NCI-H1092 (cell line): Measurements from ENCODE around the gene HS3ST6.
"Not testable (repeated sequence)": the region's sequence is repeated elsewhere in the genome, so short reads cannot be mapped to it uniquely, and the experiment has no call there.

ENCODE experiments used
- DNase-seq: peaks from one replicate; lab custom pipeline; 2025; lab: John Stamatoyannopoulos, UW

The HS3ST6 gene

DNA sequence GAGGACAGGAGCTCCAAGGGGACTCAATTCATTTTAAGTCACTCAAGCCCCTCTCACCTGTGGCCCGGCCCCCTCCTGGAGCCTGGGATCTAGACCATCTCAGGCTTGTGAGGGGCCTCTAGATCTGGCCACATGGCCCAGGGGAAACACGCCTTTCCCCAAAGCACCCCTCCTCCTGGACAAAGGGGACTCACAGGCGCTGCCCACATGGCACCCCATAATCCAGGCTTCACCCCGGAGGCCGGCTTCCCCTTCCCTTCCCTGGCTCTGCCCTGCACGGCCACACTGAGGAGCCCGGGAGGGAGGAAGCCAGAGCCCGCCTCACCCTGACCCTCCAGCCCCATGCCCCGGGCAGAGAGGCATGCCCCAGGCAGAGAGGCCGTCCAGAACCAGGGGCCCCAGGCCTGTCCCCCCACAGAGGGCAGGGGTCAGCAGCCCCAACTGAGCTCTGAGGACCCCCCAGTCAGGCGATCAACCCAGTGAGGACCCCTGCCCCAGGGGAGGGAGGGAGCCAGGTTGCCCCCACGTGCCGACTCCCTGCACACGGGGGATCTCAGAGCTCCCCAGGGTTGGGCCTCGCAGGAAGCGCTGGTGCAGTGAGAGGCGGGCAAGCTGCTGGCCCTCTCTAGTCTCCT, 10.9 kb downstream of the HS3ST6 start:
- no peak for DNase-seq

DNA sequence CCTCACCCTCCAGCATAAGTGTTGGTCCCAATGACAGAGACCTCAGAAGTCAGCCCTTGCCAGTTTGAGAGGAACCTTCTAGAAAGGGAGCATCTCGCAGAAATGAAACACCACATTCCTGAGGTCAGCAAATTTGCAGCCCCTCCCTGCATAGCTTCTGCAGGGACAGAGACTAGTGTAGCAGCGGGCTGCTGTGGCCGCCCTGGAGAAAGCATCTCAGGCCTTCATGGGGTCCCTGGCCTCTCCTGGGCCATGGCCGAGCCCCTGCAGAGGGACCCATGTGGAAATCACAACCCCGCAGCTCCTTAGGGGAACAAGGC, 11.4 kb downstream of the HS3ST6 start:
- no peak for DNase-seq

DNA sequence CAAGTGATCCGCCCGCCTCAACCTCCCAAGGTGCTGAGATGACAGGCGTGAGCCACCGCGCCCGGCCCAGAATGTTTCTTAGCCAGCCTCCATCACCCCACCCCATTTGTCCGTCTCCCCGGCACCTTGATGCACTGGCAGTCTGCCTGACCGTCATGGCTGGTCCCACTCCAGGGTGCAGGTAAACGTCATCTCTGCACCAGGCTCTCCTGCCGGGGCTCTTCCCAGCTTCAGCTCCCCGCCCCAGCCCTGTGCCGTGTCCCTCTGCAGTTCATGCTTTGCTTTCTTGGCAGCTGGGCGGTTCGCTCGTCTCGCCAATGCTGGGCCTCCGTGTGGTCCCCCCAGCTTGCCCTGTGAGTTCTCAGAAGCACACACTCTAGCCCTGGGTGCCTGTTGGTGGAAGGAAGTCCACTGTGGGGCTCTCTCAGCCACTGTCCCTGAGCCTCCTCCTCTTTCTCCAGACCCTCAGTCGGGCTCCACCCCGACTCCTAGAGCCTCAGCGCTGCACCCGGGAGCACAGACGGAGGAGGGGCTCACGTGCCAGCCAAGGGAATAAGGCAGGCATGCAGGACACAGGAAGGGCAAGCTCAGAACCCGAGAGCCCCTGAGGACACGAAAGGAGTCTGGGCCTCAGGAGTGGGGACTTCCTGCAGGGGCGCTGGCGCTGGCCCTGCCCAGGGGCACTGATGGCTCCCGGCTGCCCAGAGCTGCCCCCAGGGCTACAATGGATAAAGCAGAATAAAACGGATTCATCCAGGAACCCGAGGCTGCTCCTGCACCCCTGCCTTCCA, 12.0 kb downstream of the HS3ST6 start:
- no peak for DNase-seq

DNA sequence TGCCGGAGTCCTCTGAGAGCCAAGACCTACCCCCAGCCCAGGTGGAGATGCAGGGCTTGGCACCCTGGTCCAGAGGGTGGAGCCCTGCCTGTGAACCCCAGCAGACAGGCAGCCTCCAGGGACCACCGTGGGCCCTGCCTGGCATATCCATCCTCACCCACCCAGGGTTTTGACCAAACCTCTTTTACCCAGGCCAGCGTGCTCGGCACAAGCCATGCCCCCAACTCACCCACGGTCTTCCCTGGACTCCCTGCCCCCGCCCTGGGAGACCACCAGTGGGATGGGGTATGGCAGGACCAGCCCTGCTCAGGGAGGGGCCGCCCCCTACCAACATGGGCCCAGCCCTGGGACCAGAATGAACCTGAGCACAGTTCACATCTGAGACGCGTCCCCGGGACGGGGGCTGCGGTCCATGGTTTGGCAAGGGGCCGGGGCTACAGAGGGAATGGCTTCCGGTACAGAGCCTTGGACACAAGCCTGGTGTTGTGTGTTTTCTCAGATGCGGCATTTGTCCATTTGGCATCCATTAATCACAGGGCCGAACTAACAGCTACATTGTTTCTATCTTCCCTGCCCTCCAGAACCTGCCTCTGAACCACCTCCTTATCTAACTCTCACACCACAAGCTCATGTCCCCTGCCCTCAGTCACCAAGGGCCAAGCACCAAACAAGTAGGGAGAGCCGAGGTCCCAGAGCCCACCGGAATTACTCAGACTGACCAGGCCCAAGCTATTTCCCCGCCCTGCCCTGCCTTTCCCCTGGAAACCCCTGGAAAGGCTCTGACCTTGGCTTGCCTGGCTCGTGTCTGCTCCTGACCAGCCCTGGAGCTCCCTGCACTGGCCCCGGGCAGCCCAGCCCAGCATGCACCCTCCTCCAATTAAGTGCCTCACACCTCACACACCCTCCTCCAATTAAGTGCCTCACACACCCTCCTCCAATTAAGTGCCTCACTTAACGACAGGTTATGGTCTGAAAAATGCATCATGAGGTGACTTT, 14.1 kb downstream of the HS3ST6 start:
- DNase-seq: no peak

DNA sequence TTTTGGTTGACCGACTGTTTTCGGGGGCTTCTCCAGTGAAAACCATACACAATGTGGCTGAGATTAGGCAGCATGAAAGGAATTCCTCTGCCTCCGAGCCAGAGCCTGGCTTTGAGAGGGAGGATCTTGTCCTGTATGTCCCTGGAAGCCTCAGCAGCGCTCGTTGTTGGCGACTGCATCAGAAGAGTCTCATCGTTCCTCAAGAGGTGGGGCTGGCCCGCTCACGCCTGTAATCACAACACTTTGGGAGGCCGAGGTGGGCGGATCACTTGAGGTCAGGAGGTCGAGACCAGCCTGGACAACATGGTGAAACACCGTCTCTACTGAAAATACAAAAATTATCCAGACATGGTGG, 15.0 kb downstream of the HS3ST6 start:
- no peak for DNase-seq

DNA sequence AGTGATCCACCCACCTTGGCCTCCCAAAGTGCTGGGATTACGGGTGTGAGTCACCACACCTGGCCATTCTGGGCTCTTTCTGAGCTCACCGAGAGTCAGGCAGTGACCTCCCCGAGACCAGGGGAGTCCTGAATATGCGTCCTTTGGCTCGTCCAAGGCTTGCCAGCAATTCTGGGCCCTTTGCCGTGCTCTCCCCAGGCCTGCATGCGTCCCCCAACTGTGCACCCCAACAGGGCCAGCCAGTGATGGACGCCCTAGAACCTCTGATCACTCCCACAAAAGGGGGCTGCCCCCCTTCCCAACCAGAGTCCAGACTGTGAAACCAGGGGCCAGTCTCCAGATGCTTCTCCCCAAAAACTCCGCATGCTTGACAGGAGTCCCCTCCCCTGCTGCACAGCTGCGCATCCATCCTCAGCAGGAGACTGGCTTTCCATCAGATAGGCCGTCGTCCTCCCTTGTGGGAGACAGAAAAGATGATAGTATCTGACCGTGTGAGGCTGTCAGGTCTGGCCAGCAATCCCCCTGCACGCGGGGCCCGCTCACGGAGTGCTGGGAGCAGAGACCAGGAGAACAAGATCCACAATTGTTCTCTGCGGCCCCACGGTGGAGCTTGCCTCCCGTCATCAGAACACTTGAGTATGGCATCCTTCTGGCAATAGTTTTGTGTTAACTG, 15.5 kb downstream of the HS3ST6 start:
- no peak for DNase-seq

DNA sequence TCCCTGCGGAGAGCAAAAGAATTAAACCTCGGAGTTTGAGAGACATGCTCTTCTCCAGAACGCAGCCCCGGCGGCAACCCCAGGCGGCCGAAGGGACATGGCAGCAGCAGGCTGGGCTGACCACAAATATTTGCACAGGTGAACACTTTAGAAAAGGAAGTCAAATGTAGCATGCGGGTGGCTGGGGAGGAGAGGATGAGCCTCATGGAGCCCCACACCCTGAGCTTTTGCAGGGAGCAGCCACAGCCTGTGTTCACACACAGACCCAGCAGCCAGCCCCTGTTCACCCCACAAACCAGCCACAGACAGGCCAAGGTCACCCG, 17.8 kb downstream of the HS3ST6 start:
- peak; percentile 72 for DNase-seq

DNA sequence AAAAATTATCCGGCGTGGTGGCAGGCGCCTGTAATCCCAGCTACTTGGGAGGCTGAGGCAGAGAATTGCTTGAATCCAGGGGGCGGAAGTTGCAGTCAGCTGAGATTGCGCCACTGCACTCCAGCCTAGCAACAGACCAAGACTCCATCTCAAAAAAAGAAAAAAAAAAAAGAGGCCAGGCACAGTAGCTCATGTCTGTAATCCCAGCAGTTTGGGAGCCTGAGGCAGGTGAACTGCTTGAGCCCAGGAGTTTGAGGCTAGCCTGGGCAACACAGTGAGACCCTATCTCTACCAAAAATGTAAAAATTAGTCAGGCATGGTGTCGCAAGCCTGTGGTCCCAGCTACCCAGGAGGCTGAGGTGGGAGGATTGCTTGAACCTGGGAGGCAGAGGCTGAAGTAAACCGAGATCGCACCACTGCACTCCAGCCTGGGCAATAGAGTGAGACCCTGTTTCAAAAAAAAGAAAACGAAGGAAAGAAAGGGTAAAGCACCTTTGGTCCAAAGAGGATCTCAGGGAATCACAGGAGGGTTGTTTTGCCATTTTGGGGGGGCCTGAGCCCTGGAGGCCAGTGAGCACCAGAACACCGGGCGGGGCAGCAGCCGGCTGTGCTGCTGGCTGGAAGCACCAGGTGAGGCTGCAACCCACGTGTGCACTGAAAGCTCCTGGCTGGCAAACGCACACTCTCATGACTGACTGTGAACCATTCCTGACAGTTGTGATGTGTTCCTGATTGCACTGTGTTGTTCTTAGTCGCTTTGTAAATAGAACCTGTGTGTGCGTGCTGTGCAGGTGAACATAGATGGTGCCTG, 18.4 kb downstream of the HS3ST6 start:
- peak; percentile 71 for DNase-seq

DNA sequence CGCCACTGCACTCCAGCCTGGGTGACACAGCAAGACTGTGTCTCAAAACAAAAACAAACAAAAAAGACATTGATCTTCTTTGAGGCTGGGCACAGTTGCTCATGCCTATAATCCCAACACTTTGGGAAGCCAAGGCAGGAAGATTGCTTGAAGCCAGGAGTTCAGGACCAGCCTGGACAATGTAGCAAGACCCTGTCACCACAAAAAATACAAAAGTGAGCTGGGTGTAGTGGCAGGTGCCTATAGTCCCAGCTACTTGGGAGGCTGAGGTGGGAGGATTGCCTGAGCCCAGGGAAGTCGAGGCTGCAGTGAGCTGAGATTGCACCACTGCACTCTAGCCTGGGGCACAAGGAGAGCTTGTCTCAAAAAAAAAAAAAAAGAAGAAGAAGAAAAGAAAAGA, 20.5 kb downstream of the HS3ST6 start:
- DNase-seq: not testable (repeated sequence)

DNA sequence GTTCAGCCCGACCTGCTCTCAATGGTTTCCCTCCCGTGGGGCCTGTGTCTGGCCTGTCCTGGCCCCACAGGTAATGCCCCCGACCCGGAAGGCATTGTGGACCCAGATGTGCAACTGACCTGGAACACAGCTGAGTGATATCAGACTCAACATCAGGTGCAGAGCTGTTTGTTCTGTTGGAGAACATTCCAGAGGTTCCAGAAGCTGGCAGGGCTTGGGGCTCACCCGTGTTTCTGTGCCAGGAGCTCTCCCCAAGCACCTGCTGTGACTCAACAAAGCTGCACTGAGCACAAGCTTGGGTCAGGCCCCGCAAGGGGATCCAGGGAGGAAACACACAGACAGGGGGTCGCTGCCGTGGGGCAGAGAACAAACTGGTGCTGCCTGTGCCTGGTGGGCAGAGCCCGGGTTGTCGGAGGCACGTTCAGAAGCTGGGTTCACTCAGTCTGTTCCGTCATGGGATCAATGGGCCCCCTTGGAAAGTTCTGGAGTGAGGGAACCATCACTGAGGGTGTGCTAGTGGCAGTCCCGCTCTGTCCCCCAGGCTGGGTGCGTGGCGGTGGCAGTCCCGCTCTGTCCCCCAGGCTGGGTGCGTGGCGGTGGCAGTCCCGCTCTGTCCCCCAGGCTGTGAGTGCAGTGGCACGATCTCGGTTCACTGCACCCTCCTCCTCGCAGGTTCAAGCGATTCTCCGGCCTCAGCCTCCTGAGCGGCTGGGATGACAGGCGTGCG, 22.1 kb downstream of the HS3ST6 start:
- DNase-seq: no peak

DNA sequence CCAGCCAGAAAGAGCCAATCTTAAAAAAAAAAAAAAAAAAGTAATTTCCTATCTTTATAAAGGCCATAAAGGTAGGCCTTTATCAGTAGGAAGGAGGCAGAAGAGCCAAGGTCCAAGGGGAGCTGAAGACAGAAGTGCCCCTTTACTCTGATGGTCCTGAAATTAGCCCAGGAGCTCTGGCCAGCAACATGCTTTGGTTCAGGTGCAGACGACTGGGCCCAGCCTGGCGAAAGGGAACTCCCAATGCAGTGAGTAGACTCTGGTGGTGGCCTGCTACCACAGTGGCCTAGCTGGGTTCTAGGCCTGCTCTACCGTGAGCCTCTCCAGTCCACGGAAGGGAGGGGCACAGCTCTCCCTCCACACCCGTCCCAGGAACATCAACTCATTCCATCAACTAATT, 23.1 kb downstream of the HS3ST6 start:
- DNase-seq: no peak

DNA sequence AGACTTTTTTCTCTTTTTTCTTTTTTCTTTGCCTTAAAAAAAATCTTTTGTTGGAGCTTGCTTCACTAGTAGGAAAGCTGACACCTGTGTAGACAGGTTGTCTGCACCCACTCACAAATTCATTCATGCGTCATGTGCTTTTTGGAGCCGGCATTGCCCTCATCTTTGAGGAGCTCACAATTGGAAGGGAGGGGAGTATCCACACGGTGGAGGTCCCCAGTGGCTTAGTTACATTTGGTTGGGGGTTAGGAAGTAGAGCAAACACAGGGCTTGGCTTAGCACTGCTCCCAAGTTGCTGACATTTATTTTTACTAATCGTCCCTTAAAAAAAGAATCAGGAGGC, 27.5 kb downstream of the HS3ST6 start:
- DNase-seq: peak; percentile 43

DNA sequence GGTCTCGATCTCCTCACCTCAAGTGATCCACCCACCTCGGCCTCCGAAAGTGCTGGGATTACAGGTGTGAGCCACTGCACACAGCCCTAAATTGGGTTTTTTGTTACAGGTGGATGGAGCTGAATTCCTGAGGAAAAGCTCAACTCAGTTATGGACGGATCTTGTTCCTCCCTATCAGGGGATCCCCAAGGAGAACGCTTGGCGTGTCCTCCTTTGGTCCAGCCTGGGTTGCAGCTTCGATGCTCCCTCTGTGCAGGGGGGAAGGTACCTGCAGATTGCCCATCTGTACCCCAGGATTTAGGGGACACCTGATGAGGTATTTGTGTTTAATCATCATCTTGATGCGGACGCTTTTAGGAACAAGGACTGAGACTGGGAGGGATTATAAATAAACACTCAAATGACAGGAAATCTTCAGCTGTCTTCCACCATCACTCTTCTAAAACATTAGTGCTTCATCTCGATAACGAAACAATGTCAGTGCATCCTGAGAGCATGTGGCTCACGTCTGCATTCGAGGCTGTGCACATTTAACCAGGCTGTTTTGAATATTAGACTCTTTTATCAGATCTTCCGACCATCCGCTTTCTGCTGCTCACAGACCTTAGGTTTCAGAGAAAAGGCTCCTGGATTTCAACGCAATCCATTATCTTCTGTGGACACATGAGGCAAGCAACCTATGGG, 28.0 kb downstream of the HS3ST6 start:
- no peak for DNase-seq

DNA sequence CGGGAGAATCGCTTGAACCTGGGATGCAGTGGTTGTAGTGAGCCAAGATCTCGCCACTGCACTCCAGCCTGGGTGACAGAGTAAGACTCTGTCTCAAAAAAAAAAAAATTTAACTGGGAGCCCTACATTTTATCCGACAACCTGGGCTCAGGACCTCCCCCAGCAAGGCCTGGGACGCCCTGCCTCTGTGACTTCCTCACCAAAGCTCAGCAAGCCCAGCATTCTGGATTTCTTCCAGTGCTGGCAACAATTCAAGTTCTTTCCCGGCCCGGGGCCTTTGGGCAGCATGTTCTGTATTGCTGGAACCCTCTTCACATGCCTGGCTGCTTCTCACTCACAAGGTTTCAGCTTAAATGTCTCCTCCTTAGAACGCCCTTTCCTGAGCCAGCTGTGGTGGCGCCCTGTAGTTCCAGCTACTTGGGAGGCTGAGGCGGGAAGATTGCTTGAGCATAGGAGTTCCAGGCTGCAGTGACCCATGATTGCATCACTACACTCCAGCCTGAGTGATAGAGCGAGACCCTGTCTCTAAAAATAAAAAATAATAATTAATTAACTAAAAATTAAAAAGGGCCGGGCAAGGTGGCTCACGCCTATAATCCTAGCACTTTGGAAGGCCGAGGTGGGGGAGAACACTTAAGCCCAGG, 30.4 kb downstream of the HS3ST6 start:
- DNase-seq: no peak

DNA sequence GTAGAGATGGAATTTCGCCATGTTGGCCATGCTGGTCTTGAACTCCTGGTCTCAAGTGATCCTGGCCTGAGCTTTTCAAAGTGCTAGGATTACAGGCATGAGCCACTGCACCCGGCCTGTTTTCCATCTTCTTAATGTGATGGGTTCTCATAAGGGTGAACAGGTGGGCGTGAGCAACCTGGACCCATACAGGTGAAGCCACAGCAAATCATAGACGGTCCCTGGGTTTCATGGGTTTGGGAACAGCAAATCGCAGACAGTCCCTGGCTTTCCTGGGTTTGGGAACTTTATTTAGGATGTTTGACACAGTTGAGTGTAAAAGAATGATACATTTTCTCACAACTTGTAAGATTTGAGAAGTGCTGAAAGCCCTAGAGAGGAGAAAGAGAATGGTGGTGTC, 33.3 kb downstream of the HS3ST6 start:
- no peak for DNase-seq

DNA sequence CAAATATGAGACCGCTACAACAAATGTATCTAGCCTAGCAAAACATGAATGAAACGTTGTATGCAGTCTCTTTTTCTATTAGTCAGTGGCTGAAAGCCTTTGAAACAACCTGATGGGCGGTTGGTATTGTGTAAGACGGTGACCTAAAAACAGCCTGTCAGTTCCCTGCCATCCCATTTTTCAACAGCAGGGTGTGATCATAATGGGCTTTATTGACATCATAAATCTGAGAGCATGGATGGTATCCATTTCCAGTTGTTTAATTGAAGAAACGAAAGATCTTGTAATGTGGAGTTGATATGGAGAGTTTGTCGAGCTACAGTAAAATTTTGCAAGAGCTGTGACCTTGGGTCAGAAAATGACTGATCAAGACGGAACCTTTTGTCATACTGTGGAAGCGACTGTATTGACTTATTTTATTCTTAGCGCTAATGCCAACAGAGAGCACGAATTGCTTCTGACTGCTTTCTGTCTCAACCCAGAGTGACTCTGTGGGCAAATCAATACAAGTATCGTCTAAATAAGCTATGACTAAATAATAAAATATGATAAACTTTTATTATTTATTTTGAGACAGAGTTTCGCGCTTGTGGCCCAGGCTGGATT, 34.0 kb downstream of the HS3ST6 start:
- DNase-seq: no peak

DNA sequence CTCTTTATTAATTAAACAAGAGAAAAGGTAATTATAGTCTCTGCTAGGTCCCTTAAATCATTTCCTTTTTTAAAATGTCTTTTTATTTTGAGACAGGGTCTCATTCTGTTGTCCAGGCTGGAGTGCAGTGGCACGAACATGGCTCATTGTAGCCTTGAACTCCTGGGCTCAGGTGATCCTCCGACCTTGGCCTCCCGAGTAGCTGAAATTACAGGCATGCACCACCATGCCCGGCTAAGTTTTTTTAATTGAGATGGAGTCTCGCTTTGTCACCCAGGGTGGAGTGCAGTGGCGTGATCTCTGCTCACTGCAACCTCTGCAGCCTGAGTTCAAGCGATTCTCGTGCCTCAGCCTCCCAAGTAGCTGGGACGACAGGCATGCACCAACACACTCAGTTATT, 37.0 kb downstream of the HS3ST6 start:
- DNase-seq: not testable (repeated sequence)

DNA sequence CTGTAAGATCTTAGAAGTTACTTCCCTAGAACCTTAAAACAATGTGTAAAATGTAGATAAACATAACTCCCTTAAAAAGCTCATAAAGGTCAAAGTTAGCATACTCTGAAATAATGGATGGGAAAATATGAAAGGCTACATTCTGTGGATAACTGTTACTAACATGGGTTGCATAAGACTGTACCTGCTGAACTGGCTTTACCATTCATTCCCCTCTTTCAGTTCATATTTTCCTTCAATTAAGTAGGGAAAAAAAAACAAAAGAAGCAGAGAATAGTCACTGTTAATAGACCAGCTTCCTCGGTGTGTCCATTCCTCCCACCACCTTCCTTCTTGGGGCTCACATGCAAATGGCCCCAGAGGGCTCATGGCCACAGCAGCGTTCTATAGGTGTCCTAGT, 38.7 kb downstream of the HS3ST6 start:
- DNase-seq: no peak

DNA sequence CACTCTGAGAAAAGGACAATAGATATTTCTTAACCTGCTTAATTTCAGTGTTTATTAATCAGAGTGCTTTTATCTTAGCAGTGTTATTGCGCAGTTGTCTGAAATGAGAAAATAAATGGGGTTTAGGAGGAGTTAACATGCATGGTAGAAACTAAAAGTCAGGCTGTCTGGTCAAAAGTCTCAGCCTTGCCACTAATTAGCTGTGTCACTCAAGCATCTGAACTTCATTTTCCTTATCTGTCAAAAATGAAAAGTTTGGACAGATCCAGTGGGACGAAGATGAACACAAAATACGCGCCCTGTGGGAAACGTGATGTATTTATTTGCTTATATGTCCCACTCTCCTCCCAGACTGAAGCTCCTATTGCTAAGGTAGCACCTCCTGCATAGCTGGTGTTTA, 40.0 kb downstream of the HS3ST6 start:
- no peak for DNase-seq

DNA sequence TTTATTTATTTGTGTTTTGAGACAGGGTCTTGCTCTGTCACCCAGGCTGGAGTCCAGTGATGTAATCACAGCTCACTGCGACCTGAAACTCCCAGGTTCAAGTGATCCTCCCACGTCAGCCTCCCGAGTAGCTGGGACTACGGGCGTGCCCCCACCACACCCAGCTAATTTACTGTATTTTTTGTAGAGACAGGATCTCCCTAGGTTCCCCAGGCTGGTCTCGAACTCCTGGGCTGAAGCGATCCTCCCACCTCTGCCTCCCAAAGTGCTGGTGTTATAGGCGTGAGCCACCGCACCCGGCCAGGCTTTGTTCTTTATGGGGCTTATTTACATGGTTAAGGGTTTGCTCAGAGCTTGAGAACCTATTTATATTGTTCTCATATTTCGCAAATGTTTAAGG, 40.4 kb downstream of the HS3ST6 start:
- no peak for DNase-seq
